Naive B cell (primary cell): ENCODE results near the gene CDKL5. TPM values are rescaled to one million over a fixed set of nuclear protein-coding genes. Genes with fewer than 3 reads are reported as not detected.
"Not testable (repeated sequence)": the region's sequence is repeated elsewhere in the genome, so short reads cannot be mapped to it uniquely, and the experiment has no call there.

ENCODE experiments used
- ATAC-seq, 2 donors: fragments of 150-1000 bp; cut with Tn5 transposase; 2 replicates each; pipeline ENCODE4 v1.10.0; 2021; ENCODE audit warnings: low read depth in 2 of 2, mild to moderate bottlenecking in 2 of 2, moderate library complexity in 2 of 2
- DNase-seq: peaks from one replicate; pipeline ENCODE4 v3.0.0; 2022
- H3K27ac Mint-ChIP-seq, 6 donors: one replicate each; pipeline ENCODE4 v1.8.0; 2020 to 2022; ENCODE audit warnings: mild to moderate bottlenecking in 6 of 6, mixed read lengths in 6 of 6, moderate library complexity in 5 of 6, inconsistent platforms in 2 of 6
- H3K27me3 Mint-ChIP-seq, 3 donors: one replicate each; pipeline ENCODE4 v1.8.0; 2021 to 2022; ENCODE audit warnings: mixed read lengths in 3 of 3, mild to moderate bottlenecking in 1 of 3
- H3K36me3 Mint-ChIP-seq, 2 donors: one replicate each; pipeline ENCODE4 v1.8.0; 2020 to 2022; ENCODE audit warnings: mixed read lengths in 2 of 2, inconsistent platforms in 1 of 2, mild to moderate bottlenecking in 1 of 2
- H3K4me1 Mint-ChIP-seq, 3 donors: one replicate each; pipeline ENCODE4 v1.8.0; 2020 to 2022; ENCODE audit warnings: mixed read lengths in 3 of 3, inconsistent platforms in 1 of 3, mild to moderate bottlenecking in 1 of 3, moderate library complexity in 1 of 3
- H3K4me3 Mint-ChIP-seq, 8 donors: one replicate each; pipeline ENCODE4 v1.8.0; 2020 to 2022; ENCODE audit warnings: mild to moderate bottlenecking in 8 of 8, mixed read lengths in 8 of 8, moderate library complexity in 8 of 8, inconsistent platforms in 2 of 8
- H3K9me3 Mint-ChIP-seq, 7 donors: one replicate each; pipeline ENCODE4 v1.8.0; 2020 to 2022; ENCODE audit warnings: mixed read lengths in 7 of 7, mild to moderate bottlenecking in 5 of 7, inconsistent platforms in 2 of 7, moderate library complexity in 1 of 7
- polyA plus RNA-seq, 6 donors: library from polyadenylated mRNA; unstranded; fragments of 300-500 nt; fragmentation: Illumina TruSeq; gene quantifications; one replicate each; pipeline ENCODE4 v1.2.3, GENCODE V29; 2021; ENCODE audit warnings: low read depth in 6 of 6

The CDKL5 gene
- polyA plus RNA-seq, 6 donors from 2014 or later: 1.8 to 3.1 (median 2.6) TPM

- Mint-ChIP-seq H3K27me3 (no peaks in the 10 kb centered on the region), H3K4me3 (peak overlapping the region in 1 of 8 donors; percentile 49), H3K27ac (no peak overlapping the region), H3K9me3 (peaks cover 0 to 2% (median 0%) of the 10 kb centered on the region in 7 donors), H3K36me3 (no peaks in the 10 kb centered on the region), H3K4me1 (peaks cover 12 to 20% (median 16%) of the 10 kb centered on the region in 3 donors)
- ATAC-seq (no peak), DNase-seq (no peak)
Measured at GRCh38 chrX:18428006-18428405, 2.6 kb downstream of the CDKL5 start.

GRCh38 chrX:18433288-18433687, 7.9 kb downstream of the CDKL5 start:
- not testable (repeated sequence) for H3K27me3 Mint-ChIP-seq, H3K27ac Mint-ChIP-seq, H3K4me3 Mint-ChIP-seq, DNase-seq, H3K4me1 Mint-ChIP-seq, H3K36me3 Mint-ChIP-seq, H3K9me3 Mint-ChIP-seq, ATAC-seq

GRCh38 chrX:18434896-18435295, 9.5 kb downstream of the CDKL5 start:
- ATAC-seq (no peak), DNase-seq (no peak)
- Mint-ChIP-seq H3K27me3 (no peaks in the 10 kb centered on the region), H3K4me3 (no peak overlapping the region), H3K4me1 (peaks cover 6 to 7% (median 7%) of the 10 kb centered on the region in 3 donors), H3K36me3 (peaks cover 0 to 6% of the 10 kb centered on the region in 2 donors), H3K27ac (no peak overlapping the region), H3K9me3 (peaks cover 0 to 2% (median 0%) of the 10 kb centered on the region in 7 donors)

GRCh38 chrX:18436017-18436416, 10.6 kb downstream of the CDKL5 start:
- DNase-seq (no peak), ATAC-seq (peak in 1 of 2 donors; percentile 53)
- no peaks in the 10 kb centered on the region for H3K27me3 Mint-ChIP-seq
- peaks cover 0 to 6% of the 10 kb centered on the region in 2 donors for H3K36me3 Mint-ChIP-seq
- peaks cover 0 to 2% (median 0%) of the 10 kb centered on the region in 7 donors for H3K9me3 Mint-ChIP-seq
- H3K4me3 Mint-ChIP-seq: peak overlapping the region in 1 of 8 donors; percentile 4
- peaks cover 6 to 7% (median 7%) of the 10 kb centered on the region in 3 donors for H3K4me1 Mint-ChIP-seq
- peak overlapping the region in 2 of 6 donors; percentile 38 to 71 for H3K27ac Mint-ChIP-seq

- DNase-seq (no peak), ATAC-seq (no peak)
- Mint-ChIP-seq H3K27me3 (no peaks in the 10 kb centered on the region), H3K36me3 (peaks cover 0 to 5% of the 10 kb centered on the region in 2 donors), H3K4me3 (no peak overlapping the region), H3K9me3 (peaks cover 0 to 2% (median 0%) of the 10 kb centered on the region in 7 donors), H3K27ac (peak overlapping the region in 1 of 6 donors; percentile 29), H3K4me1 (peaks cover 13 to 17% (median 16%) of the 10 kb centered on the region in 3 donors)
Measured at GRCh38 chrX:18440835-18441234, 15.4 kb downstream of the CDKL5 start.

GRCh38 chrX:18441780-18442367, 16.5 kb downstream of the CDKL5 start:
- DNase-seq (no peak), ATAC-seq (no peak)
- Mint-ChIP-seq H3K9me3 (no peaks in the 10 kb centered on the region), H3K4me3 (no peak overlapping the region), H3K36me3 (no peaks in the 10 kb centered on the region), H3K27ac (peak overlapping the region in 2 of 6 donors; percentile 12 to 57), H3K27me3 (no peaks in the 10 kb centered on the region), H3K4me1 (peaks cover 7 to 11% (median 10%) of the 10 kb centered on the region in 3 donors)

- Mint-ChIP-seq H3K36me3 (no peaks in the 10 kb centered on the region), H3K4me3 (no peak overlapping the region), H3K27ac (no peak overlapping the region), H3K9me3 (no peaks in the 10 kb centered on the region), H3K27me3 (peaks cover 0 to 8% (median 0%) of the 10 kb centered on the region in 3 donors), H3K4me1 (peaks cover 0 to 6% (median 4%) of the 10 kb centered on the region in 3 donors)
- ATAC-seq: no peak
- DNase-seq: no peak
Measured at GRCh38 chrX:18448416-18448815, 23.0 kb downstream of the CDKL5 start.

- DNase-seq: no peak
- no peak overlapping the region for H3K27ac Mint-ChIP-seq
Measured at GRCh38 chrX:18449236-18449635, 23.8 kb downstream of the CDKL5 start.

GRCh38 chrX:18455384-18455783, 30.0 kb downstream of the CDKL5 start:
- no peaks in the 10 kb centered on the region for H3K27me3 Mint-ChIP-seq
- peaks cover 0 to 2% (median 0%) of the 10 kb centered on the region in 7 donors for H3K9me3 Mint-ChIP-seq
- H3K4me1 Mint-ChIP-seq: peaks cover 6 to 10% (median 9%) of the 10 kb centered on the region in 3 donors
- H3K27ac Mint-ChIP-seq: no peak overlapping the region
- H3K4me3 Mint-ChIP-seq: no peak overlapping the region
- ATAC-seq: no peak
- DNase-seq: no peak
- H3K36me3 Mint-ChIP-seq: no peaks in the 10 kb centered on the region

More at GRCh38 chrX:18449236-18449635, 23.8 kb downstream of the CDKL5 start:
- no peak for ATAC-seq
- H3K36me3 Mint-ChIP-seq: no peaks in the 10 kb centered on the region
- H3K4me1 Mint-ChIP-seq: peaks cover 0 to 6% (median 4%) of the 10 kb centered on the region in 3 donors
- H3K9me3 Mint-ChIP-seq: no peaks in the 10 kb centered on the region
- no peak overlapping the region for H3K4me3 Mint-ChIP-seq
- peaks cover 0 to 8% (median 0%) of the 10 kb centered on the region in 3 donors for H3K27me3 Mint-ChIP-seq

GRCh38 chrX:18457000-18457399, 31.6 kb downstream of the CDKL5 start:
- Mint-ChIP-seq H3K4me1 (peaks cover 6 to 10% (median 9%) of the 10 kb centered on the region in 3 donors), H3K27me3 (peaks cover 0 to under 1% (median 0%) of the 10 kb centered on the region in 3 donors), H3K27ac (peak overlapping the region in 3 of 6 donors; percentile 0 to 37 (median 13)), H3K9me3 (peaks cover 0 to 2% (median 0%) of the 10 kb centered on the region in 7 donors), H3K36me3 (no peaks in the 10 kb centered on the region), H3K4me3 (no peak overlapping the region)
- ATAC-seq: peak; percentile 34 to 44
- DNase-seq: no peak

- Mint-ChIP-seq H3K4me3 (no peak overlapping the region), H3K9me3 (peaks cover 0 to 4% (median 0%) of the 10 kb centered on the region in 7 donors), H3K27ac (no peak overlapping the region), H3K36me3 (no peaks in the 10 kb centered on the region), H3K27me3 (peaks cover 0 to 8% (median 0%) of the 10 kb centered on the region in 3 donors), H3K4me1 (peaks cover 9 to 10% (median 10%) of the 10 kb centered on the region in 3 donors)
- ATAC-seq: no peak
- no peak for DNase-seq
Measured at GRCh38 chrX:18461431-18461830, 36.0 kb downstream of the CDKL5 start.

GRCh38 chrX:18464499-18464898, 39.1 kb downstream of the CDKL5 start:
- peaks cover 0 to 4% (median 0%) of the 10 kb centered on the region in 7 donors for H3K9me3 Mint-ChIP-seq
- no peak for DNase-seq
- H3K27me3 Mint-ChIP-seq: peaks cover 0 to 8% (median 0%) of the 10 kb centered on the region in 3 donors
- peaks cover 0 to 4% (median 0%) of the 10 kb centered on the region in 3 donors for H3K4me1 Mint-ChIP-seq
- no peak for ATAC-seq
- no peak overlapping the region for H3K4me3 Mint-ChIP-seq
- H3K36me3 Mint-ChIP-seq: no peaks in the 10 kb centered on the region
- H3K27ac Mint-ChIP-seq: peak overlapping the region in 1 of 6 donors; percentile 51

GRCh38 chrX:18465051-18465450, 39.6 kb downstream of the CDKL5 start:
- H3K4me1 Mint-ChIP-seq: peaks cover 0 to 4% (median 0%) of the 10 kb centered on the region in 3 donors
- no peak overlapping the region for H3K27ac Mint-ChIP-seq
- H3K27me3 Mint-ChIP-seq: peaks cover 0 to 8% (median 0%) of the 10 kb centered on the region in 3 donors
- no peak overlapping the region for H3K4me3 Mint-ChIP-seq
- H3K36me3 Mint-ChIP-seq: no peaks in the 10 kb centered on the region
- ATAC-seq (no peak), DNase-seq (no peak)
- peaks cover 0 to 4% (median 0%) of the 10 kb centered on the region in 7 donors for H3K9me3 Mint-ChIP-seq

GRCh38 chrX:18468599-18468998, 43.2 kb downstream of the CDKL5 start:
- Mint-ChIP-seq H3K9me3 (peaks cover 0 to 1% (median 0%) of the 10 kb centered on the region in 7 donors), H3K27ac (peak overlapping the region in 1 of 6 donors; percentile 63), H3K27me3 (no peaks in the 10 kb centered on the region), H3K4me3 (no peak overlapping the region), H3K36me3 (no peaks in the 10 kb centered on the region), H3K4me1 (no peaks in the 10 kb centered on the region)
- no peak for ATAC-seq
- DNase-seq: no peak
